IPS-20b (cell line): ENCODE measurements around the gene TRIP10.

Experiments
- H3K27ac ChIP-seq: one replicate; pipeline ENCODE4 v1.5.1; 2013; ENCODE audit warnings: low read length
- H3K27me3 ChIP-seq: 2 replicates; pipeline ENCODE4 v1.6.1; 2013; ENCODE audit warnings: mild to moderate bottlenecking, low read length, inconsistent platforms; ENCODE audit not compliant: insufficient read depth
- H3K36me3 ChIP-seq: 2 replicates; pipeline ENCODE4 v1.6.1; 2013; ENCODE audit warnings: low read depth, mild to moderate bottlenecking, inconsistent platforms, low read length, moderate library complexity; ENCODE audit not compliant: insufficient read depth
- H3K4me1 ChIP-seq: 2 replicates; pipeline ENCODE4 v1.6.1; 2013; ENCODE audit warnings: mild to moderate bottlenecking, control low read depth, inconsistent platforms, low read length, moderate library complexity; ENCODE audit not compliant: insufficient read depth
- H3K4me3 ChIP-seq: 2 replicates; pipeline ENCODE4 v1.5.1; 2013; ENCODE audit warnings: mild to moderate bottlenecking, low read length, inconsistent platforms
- H3K9ac ChIP-seq: 2 replicates; pipeline ENCODE4 v1.6.1; 2013; ENCODE audit warnings: low read depth, mild to moderate bottlenecking, inconsistent platforms, low read length, moderate library complexity
- H3K9me3 ChIP-seq: 2 replicates; pipeline ENCODE4 v1.6.1; 2013; ENCODE audit warnings: mild to moderate bottlenecking, low read depth, low read length, inconsistent platforms; ENCODE audit not compliant: insufficient read depth

Gene TRIP10, protein sequence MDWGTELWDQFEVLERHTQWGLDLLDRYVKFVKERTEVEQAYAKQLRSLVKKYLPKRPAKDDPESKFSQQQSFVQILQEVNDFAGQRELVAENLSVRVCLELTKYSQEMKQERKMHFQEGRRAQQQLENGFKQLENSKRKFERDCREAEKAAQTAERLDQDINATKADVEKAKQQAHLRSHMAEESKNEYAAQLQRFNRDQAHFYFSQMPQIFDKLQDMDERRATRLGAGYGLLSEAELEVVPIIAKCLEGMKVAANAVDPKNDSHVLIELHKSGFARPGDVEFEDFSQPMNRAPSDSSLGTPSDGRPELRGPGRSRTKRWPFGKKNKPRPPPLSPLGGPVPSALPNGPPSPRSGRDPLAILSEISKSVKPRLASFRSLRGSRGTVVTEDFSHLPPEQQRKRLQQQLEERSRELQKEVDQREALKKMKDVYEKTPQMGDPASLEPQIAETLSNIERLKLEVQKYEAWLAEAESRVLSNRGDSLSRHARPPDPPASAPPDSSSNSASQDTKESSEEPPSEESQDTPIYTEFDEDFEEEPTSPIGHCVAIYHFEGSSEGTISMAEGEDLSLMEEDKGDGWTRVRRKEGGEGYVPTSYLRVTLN

DNA sequence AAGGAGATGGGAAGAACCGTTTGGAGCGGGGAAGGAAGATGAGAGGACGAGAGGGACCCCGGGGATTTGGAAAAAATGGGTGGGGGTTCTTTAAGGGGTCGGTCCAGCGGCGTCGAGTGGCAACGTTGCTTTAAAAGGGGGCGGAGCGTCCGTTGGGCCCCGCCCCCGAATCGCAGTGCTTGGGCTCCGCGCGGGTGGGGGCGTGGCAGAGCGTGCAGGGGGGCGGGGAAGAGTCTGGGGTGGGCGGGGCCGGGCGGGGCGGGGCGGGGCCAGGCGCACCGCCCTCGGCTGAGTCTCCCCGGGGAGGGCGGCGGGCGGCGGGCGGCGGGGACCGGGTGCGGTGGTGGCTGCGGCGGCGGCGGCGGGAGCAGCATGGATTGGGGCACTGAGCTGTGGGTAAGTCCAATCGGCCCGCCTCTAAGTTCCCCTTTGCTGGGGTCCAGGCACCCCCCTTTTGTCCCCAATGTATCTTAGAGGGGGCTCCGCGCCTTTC, at the start of gene TRIP10:
TRIP10 (plus strand) TSS at position 291 of the 493 bp plus-strand sequence; CDS start at position 373, 82 bp downstream.
- peak within 1 kb of the TSS; percentile 88 for H3K4me3 ChIP-seq
- peaks cover 25% of the 10 kb centered on the region for H3K36me3 ChIP-seq
- peak within 1 kb of the TSS; percentile 81 for H3K9ac ChIP-seq
- peak within 1 kb of the TSS; percentile 80 for H3K27ac ChIP-seq
- H3K27me3 ChIP-seq: no peaks in the 10 kb centered on the region
- H3K4me1 ChIP-seq: peaks cover 24% of the 10 kb centered on the region
- no peaks in the 10 kb centered on the region for H3K9me3 ChIP-seq

DNA sequence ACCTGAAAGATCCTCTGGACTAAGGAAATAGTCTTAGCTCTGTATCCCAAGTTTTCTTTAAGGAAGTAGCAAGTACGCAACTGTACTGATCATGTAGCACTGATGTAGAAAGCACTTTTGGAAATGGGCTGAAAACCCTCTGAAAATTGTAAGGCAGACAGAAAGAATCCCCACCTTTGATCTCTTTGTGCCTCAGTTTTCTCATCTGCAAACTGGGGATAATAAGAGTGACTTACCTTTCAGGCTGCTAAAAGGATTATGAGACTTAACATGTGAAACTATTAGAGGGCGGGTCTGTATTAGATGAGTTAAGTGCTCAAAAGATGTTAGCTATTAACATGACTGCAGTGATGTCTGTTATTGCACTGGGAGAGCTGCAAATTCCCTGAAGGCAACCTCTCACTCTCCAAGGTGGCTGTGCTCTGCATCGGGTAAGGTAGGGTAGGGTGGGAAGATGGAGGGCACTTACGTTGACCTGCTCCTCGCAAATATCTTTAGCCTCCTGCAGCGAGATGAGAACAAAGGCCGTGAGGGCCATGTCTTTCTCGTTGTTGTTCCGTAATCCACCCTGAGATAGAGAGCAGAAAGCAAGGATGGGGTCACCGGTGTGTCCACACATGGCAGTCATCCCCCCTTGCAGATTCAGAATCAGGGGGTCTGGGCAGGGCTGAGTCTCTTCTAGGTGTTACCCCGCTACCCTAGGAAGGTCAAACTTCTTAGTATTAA, 49.2 kb upstream of the TRIP10 start:
- Histone ChIP-seq H3K9me3 (no peaks in the 10 kb centered on the region), H3K4me1 (no peaks in the 10 kb centered on the region), H3K9ac (no peak overlapping the region), H3K27me3 (no peaks in the 10 kb centered on the region), H3K36me3 (no peaks in the 10 kb centered on the region), H3K4me3 (no peak overlapping the region), H3K27ac (no peak overlapping the region)

DNA sequence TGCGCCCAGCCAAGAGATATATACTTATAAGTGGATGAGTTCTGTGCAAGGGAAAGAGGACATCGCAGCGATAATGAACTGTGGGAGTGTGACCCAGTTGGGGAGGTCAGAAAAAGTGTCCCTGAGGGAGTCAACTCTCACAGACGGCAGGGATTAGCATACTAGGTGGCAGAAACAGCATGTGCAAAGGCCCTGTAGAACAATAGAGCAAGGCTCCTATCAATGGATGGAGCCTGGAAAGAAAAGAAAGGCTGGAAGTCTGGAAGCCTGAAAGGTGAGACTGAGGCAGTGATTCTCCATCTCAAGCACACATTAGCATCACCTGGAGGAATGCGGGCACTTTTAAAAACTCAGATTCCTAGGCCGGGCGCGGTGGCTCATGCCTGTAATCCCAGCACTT, 48.1 kb upstream of the TRIP10 start:
- H3K9ac ChIP-seq: no peak overlapping the region
- H3K4me1 ChIP-seq: no peaks in the 10 kb centered on the region
- H3K36me3 ChIP-seq: no peaks in the 10 kb centered on the region
- H3K27me3 ChIP-seq: no peaks in the 10 kb centered on the region
- H3K4me3 ChIP-seq: no peak overlapping the region
- no peak overlapping the region for H3K27ac ChIP-seq
- H3K9me3 ChIP-seq: no peaks in the 10 kb centered on the region

DNA sequence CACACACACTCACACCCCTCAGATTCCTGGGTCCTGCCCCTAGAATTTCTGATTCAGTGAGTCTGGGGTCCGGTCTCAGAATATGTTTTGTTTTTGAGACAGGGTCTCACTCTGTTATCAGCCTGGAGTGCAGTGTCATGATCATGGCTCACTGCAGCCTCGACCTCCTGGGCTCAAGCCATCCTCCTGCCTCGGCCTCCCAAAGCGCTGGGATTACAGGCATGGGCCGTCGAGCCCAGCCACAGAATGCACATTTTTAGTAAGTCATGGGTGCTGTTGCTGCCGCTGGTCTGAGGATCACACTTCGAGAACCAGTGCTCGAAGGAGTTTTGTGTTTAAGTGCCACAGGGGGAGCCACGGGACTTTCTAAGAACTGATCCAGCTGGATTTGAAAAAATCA, 47.5 kb upstream of the TRIP10 start:
- Histone ChIP-seq H3K4me3 (no peak overlapping the region), H3K9ac (no peak overlapping the region), H3K27ac (no peak overlapping the region), H3K9me3 (no peaks in the 10 kb centered on the region), H3K27me3 (no peaks in the 10 kb centered on the region), H3K36me3 (no peaks in the 10 kb centered on the region), H3K4me1 (no peaks in the 10 kb centered on the region)

DNA sequence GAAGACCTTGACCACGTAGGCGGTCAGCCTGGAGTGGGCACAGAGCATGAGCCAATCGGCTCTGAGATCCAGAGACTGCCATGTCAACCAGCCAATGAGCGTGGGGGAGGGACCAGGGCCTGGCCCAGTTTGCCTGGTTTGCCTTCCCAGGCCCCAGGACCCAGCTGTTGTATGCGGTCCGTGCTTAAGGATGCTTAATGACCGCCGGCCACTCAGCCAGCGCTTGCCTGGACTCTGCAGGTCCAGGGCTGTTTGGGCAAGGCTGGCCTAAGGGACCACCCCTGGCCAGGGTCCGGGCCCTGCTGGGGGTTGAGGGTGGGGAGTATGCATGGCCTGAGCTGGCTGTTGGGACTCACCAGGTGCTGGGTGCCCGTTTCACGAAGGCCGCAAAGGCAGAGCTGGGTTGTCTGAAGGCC, 46.4 kb upstream of the TRIP10 start:
- H3K9ac ChIP-seq: no peak overlapping the region

DNA sequence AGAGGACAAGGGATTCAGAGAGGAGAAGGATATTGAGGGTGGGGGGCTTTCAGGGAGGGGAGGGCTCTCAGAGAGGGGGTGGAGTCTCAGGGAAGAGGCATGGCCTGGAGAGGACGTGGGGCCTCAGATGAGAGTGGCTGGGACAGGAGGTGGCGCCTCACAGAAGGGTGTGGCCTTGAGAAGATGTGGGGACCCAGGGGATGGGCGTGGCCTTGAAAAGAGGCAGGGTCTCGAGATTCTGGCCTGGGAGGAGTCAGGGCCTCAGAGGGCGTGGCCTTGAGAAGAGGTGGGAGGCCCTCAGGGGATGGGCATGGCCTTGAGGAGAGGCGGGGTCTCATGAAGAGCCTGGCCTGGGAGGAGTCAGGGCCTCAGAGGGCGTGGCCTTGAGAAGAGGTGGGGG, 45.8 kb upstream of the TRIP10 start:
- Histone ChIP-seq H3K9ac (no peak overlapping the region), H3K4me1 (no peaks in the 10 kb centered on the region), H3K4me3 (no peak overlapping the region), H3K27ac (no peak overlapping the region), H3K36me3 (no peaks in the 10 kb centered on the region), H3K9me3 (no peaks in the 10 kb centered on the region), H3K27me3 (no peaks in the 10 kb centered on the region)

More for the DNA sequence above, 46.4 kb upstream of the TRIP10 start:
- no peaks in the 10 kb centered on the region for H3K9me3 ChIP-seq
- no peaks in the 10 kb centered on the region for H3K27me3 ChIP-seq
- H3K27ac ChIP-seq: no peak overlapping the region
- H3K4me1 ChIP-seq: no peaks in the 10 kb centered on the region
- H3K36me3 ChIP-seq: no peaks in the 10 kb centered on the region
- H3K4me3 ChIP-seq: no peak overlapping the region

DNA sequence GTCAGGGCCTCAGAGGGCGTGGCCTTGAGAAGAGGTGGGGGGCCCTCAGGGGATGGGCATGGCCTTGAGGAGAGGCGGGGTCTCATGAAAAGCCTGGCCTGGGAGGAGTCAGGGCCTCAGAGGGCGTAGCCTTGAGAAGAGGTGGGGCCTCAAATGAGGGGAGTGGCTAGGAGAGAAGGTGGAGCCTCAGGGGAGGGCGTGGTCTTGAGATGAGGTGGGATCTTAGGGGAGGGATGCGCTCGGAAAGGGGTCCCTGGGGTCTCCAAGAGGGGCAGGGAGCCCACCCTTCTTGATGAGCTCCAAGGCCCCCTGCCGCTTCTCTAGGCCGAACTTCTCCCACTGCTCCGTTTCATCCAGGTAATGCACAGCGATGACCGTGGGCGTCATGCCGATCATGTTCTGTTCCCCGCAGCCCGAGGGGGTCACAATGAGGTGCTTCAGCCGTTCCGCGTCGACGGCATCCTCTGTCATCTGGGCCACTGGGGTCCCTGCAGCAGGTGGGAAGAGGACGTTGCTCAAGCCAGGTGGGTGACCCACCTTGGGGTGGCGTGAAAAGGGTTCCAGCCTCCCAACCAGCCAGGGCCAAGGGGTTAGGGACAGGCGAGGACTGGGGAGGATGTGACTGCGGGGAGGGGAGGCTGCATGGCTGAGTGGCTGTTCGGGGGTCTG, 45.2 kb upstream of the TRIP10 start:
- H3K9ac ChIP-seq: no peak overlapping the region
- no peaks in the 10 kb centered on the region for H3K4me1 ChIP-seq
- no peaks in the 10 kb centered on the region for H3K27me3 ChIP-seq
- H3K27ac ChIP-seq: no peak overlapping the region
- H3K36me3 ChIP-seq: no peaks in the 10 kb centered on the region
- no peaks in the 10 kb centered on the region for H3K9me3 ChIP-seq
- no peak overlapping the region for H3K4me3 ChIP-seq

DNA sequence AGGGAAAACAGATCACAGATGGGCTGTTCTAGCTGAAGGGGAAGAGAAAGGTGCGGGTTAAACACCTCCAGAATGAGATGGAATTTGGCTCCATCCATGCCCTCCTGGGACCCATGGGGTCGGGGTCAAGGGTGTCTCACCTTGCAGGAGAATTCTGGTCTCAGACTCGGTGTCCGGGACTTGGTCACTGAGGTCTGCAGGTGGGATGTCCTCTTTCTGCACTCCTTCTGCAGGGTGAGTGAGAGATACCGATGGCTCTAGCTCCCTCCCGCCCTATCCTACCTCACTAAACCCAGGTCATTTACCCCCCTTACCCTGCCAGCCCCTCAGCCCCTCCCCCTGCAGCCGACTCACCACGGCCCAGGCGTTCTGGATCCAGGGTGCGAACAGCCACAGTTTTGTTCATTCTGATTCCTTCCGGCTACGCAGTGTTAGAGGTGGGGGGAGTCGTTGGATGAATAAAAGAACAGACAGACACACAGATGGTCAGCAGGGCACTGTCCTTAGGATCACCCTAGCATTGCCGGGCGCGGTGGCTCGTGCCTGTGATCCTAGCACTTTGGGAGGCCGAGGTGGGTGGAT, 43.1 kb upstream of the TRIP10 start:
- Histone ChIP-seq H3K4me1 (no peaks in the 10 kb centered on the region), H3K9me3 (no peaks in the 10 kb centered on the region), H3K27me3 (no peaks in the 10 kb centered on the region), H3K27ac (no peak overlapping the region), H3K4me3 (no peak overlapping the region), H3K36me3 (no peaks in the 10 kb centered on the region), H3K9ac (no peak overlapping the region)

DNA sequence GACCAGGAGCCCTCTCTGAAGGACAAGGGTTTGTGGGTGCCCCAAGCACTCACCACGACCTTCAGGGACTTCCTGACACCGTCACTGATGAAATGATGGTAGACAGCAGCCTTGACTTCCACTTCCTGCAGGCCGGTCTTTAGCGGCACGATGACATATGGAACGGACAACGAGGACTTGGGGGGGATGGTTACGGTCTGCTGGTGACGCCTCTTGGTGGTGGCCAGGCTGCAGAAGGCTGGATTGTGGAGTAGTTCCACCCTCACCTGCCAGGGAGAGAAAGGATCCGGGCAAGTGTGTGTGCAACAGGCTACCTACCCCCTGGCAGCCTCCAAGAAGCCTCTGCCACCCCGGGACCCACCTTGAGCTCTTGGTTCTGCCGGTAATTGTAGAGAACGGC, 42.2 kb upstream of the TRIP10 start:
- Histone ChIP-seq H3K9ac (no peak overlapping the region), H3K27ac (no peak overlapping the region), H3K27me3 (no peaks in the 10 kb centered on the region), H3K4me1 (no peaks in the 10 kb centered on the region), H3K9me3 (no peaks in the 10 kb centered on the region), H3K36me3 (no peaks in the 10 kb centered on the region), H3K4me3 (no peak overlapping the region)

DNA sequence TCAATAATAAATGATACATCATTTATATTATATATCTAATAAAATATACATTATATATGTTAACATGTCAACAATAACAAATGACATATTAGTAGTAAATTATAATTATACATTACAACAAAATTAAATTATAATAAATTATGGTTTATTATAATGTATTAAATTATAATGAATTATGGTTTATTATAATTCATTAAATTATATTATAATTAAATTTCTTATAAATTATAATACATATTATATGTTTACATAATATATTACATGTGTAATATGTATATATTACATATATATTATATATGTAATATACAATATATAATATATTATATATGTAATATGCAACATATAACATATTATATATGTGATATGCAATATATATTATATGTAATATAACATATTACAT, 39.5 kb upstream of the TRIP10 start:
- Histone ChIP-seq H3K27me3 (no peaks in the 10 kb centered on the region), H3K4me1 (no peaks in the 10 kb centered on the region)

More for the DNA sequence above, 39.5 kb upstream of the TRIP10 start:
- Histone ChIP-seq H3K9me3 (no peaks in the 10 kb centered on the region), H3K9ac (no peak overlapping the region), H3K36me3 (no peaks in the 10 kb centered on the region), H3K27ac (no peak overlapping the region), H3K4me3 (no peak overlapping the region)
